ENCODE results near the gene ARF1.

The ARF1 gene

GRCh38 chr1:228148196-228148861, 65.8 kb downstream of the ARF1 start:
- DNase-seq (ENCODE audit: low read depth in 2 of 2) = no peak
